ENCODE results near the gene NAA16. TPM values are rescaled to one million over a fixed set of nuclear protein-coding genes. Genes with fewer than 3 reads are reported as not detected.

Gene NAA16
- total and polyA plus RNA-seq, 9 of the 15 experiments (the other 6 are each of a cell fraction or from before 2014, with no cell fraction given) = 3.7 to 18.2 (median 12.0) TPM

- Histone ChIP-seq H4K20me1 (replicated peaks; ENCODE audit: control insufficient read depth, insufficient read depth, low read length) (no peaks in the 10 kb centered on the region), H3K9me3 (replicated peaks; ENCODE audit: control insufficient read depth, insufficient read depth, low read depth, low read length) (no peaks in the 10 kb centered on the region), H3K27me3 (ENCODE audit: control insufficient read depth in 2 of 2, insufficient read depth in 2 of 2, low read length in 2 of 2) (no peaks in the 10 kb centered on the region), H3K4me2 (ENCODE audit: insufficient read depth, low read length) (no peak overlapping the region), H3K36me3 (ENCODE audit: control insufficient read depth, insufficient read depth, low read length) (peaks cover 25% of the 10 kb centered on the region; the same call in 2 of the 3 replicates), H2AFZ (ENCODE audit: low read depth, low read length) (no peak overlapping the region), H3K27ac (ENCODE audit: extremely low read depth, low read depth, low read length) (no peak overlapping the region), H3K79me2 (ENCODE audit: control insufficient read depth, insufficient read depth, low read length) (peaks cover 90% of the 10 kb centered on the region), H3K9me1 (ENCODE audit: control insufficient read depth, insufficient read depth, low read length) (no peaks in the 10 kb centered on the region), H3K4me3 (no peak overlapping the region), H3K9ac (ENCODE audit: insufficient read depth in 1 of 2, low read depth in 2 of 2, low read length in 2 of 2) (no peak overlapping the region), H3K4me1 (replicated peaks in 1 of 2; ENCODE audit: control insufficient read depth in 2 of 2, insufficient read depth in 2 of 2, low read length in 2 of 2) (peaks cover 7 to 10% of the 10 kb centered on the region in 2 experiments; a peak in 3 of 5 replicates)
- TF ChIP-seq HMGXB4 (CRISPR knock-in tag; IDR thresholded peaks at IDR 0.05) (no peak), U2AF2 (optimal IDR thresholded peaks at IDR 0.05; ENCODE audit: low read depth, low read length) (no peak), ZNF134 (CRISPR knock-in tag; conservative IDR thresholded peaks at IDR 0.05) (no peak), ATF4 (CRISPR knock-in tag; IDR thresholded peaks at IDR 0.05) (no peak), ZNF121 (CRISPR knock-in tag; conservative IDR thresholded peaks at IDR 0.05) (peak; percentile 67)
- intact Hi-C loops (cut with micrococcal nuclease) (no loop called here), in situ Hi-C loops (cut with MboI) (no loop called here)
- ChIA-PET CTCF (ENCODE audit: low intra/inter-chr PET ratio) (no interaction called here), POLR2A (no interaction called here)
- no peak for ATAC-seq
- DNase-seq (ENCODE audit: extremely low read depth in 1 of 4, low spot score in 3 of 4) = no peak
- no peak for FAIRE-seq
- no TSS peak for BruUV-seq (replicated peaks)
- WGBS (ENCODE audit: insufficient coverage, low coverage, missing lambda C conversion rate) = 75% methylated on average over 4 of the region's 5 CpGs
Observed at GRCh38 chr13:41315443-41316047, 4.5 kb downstream of the NAA16 start.
